DMS114 treated with DMSO at 0.1 percent for 48 hours (cell line): Measurements from ENCODE around the gene BGLAP.

Source experiments
- DNase-seq: peaks from one replicate; lab custom pipeline; 2025; ENCODE audit not compliant: unreplicated experiment; lab: John Stamatoyannopoulos, UW

Gene BGLAP

DNA sequence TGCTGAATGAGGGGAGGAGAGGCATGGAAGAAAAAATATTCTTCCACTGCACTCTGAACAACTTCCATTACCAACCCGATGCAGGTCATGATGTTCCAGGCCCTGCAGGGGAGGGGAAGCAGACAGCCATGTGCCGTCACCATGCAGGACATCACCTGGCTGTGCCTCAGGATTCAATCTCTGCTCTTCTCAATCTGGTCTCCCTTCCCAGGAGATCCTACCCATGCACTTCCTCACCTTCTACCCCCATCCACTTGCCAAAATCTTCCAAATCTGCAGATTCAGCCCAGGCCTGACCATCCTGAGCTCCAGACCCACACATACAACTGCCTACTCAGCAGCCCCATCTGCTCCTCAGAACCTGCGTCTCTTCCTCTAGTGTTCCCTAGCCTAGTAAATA, 11.7 kb downstream of the BGLAP start:
- DNase-seq, result no peak

DNA sequence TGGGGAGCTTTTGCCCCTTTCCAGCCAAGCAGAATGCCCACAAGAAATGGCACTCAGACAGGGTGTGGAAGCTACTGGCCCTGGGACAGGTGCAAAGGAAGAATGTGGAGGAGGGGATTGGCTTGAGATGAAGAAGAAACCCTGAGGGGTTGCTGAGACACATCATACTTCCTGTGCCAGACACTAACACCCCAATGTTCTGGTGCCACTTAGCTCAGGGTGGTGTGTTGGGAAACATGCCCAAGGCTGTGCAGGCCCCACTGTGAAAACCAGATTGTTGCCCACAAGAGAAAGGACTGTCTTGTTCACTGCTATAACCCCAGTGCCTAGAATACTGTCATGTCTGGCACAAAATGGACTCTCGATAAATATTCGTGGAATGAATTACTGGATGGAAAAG, 15.7 kb downstream of the BGLAP start:
- no peak for DNase-seq

GRCh38 chr1:156258859-156259258, 16.9 kb downstream of the BGLAP start:
- no peak for DNase-seq

GRCh38 chr1:156259805-156260204, 17.8 kb downstream of the BGLAP start:
- DNase-seq, result no peak

- no peak for DNase-seq
Observed at GRCh38 chr1:156260896-156261295, 18.9 kb downstream of the BGLAP start.

DNA sequence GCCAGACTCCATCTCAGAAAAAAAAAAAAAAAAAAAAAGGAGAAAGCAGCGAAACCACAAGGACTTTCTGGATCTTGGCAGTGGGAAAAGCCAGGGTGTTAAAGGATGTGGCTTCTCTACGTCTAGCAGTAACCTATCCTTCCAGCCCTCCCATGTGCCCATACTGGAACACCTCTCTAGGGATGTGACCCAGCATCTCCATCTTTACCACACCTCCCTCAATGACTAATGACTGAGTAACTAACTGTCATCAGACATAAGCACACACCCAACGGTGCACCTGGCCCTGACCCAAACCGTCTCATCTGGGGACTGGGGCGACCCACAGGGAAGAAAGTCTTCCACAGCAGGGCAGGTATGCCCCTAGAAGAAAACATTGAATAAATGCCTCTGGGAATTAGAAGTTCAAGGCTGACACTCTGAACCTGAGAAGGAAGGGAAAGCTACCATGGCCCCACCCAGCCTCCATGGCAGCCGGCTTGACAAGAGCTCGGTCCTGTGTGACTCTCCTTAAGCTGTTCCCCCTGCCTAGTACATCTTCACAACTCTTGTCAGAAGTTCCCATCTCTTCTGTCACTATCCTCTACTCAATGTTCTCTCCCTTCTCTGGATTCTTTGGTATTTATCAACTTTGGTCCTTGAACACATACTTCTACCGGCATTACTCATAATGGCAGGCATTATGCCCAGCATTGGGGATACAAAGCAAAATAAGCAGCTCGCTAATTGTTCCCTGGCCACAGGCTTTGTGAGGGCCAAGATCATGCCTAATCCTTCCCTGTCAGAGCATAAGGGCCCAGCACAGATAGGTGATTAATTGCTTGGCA, 20.7 kb downstream of the BGLAP start:
- no peak for DNase-seq

- no peak for DNase-seq
Observed at GRCh38 chr1:156263288-156263655, 21.3 kb downstream of the BGLAP start.

DNA sequence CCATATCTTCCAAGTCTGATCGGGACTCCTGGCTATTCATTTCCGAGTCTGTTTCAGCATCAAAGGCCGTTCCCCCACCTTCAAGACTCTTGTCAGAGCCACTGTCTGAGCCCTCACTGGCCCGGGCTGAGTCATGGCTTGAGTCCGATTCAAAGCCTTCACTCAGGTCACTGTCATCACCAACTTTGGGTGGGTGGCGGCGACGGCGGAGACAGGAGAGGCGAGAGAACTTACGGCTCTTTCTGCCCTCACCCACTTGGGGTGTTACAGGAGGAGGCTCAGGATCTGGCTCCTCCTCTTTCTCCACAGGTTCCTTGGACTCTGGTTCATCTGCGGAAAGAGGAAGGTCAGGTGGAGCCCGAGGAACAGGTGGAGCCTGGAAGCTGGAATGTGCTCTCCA, 24.1 kb downstream of the BGLAP start:
- DNase-seq, result no peak

- DNase-seq, result no peak
Observed at GRCh38 chr1:156268336-156268735, 26.4 kb downstream of the BGLAP start.

- DNase-seq, result no peak
Observed at GRCh38 chr1:156270314-156270713, 28.3 kb downstream of the BGLAP start.

GRCh38 chr1:156276532-156276931, 34.5 kb downstream of the BGLAP start:
- no peak for DNase-seq

GRCh38 chr1:156276966-156277381, 35.0 kb downstream of the BGLAP start:
- DNase-seq, result no peak

- DNase-seq, result no peak
Observed at GRCh38 chr1:156279837-156280236, 37.9 kb downstream of the BGLAP start.

DNA sequence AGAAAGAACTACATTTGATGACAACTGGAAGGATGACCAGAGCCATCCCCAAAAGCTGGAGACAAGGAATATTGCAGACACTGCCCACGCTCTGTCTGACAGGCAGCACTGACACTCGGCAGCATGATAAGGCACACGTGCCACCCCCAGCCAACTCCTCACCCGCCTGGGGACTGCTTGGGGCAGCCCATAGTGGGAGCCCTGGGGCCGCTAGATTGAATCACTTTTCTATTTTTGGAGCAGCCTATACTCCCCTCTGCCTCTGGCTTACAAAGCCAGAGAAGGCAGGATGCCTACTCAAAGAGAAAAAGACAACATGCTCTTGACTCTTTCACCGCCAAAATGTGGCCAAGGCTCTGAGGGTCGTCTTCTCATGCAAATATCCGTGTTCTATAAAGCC, 39.3 kb downstream of the BGLAP start:
- DNase-seq, result no peak

- DNase-seq, result no peak
Observed at GRCh38 chr1:156281693-156282478, 39.9 kb downstream of the BGLAP start.

- peak; percentile 99 for DNase-seq
Observed at GRCh38 chr1:156282479-156283222, 40.7 kb downstream of the BGLAP start, which contains the start of gene SMG5. TSS of gene SMG5 (minus strand) at chr1:156282825. CDS start at chr1:156282680, 145 bp downstream.

DNA sequence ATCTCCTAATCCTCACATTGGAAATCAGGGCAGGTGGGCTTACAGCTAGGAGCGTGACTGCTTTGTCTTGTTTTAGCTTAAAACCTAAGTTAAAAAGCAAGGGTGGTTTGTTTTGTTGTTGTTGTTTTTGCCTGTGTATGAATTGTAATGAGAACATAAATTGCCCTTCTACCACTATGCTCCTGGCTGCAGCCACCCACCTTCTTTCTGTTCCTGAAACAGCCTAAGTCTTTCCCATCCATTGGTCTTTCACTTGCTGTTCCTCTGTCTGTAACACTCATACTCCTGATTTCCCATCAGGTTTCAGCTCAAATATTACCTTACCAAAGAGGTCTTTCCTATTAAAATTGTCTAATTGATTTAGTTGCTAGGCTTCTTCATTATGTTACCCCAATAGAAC, 41.5 kb downstream of the BGLAP start:
- no peak for DNase-seq

- DNase-seq, result no peak
Observed at GRCh38 chr1:156284112-156284511, 42.1 kb downstream of the BGLAP start, which contains the start of gene TMEM79. TSS of gene TMEM79 (plus strand) at chr1:156284325. CDS start at chr1:156285227, 902 bp downstream.

GRCh38 chr1:156284757-156285156, 42.8 kb downstream of the BGLAP start:
- DNase-seq, result no peak

- no peak for DNase-seq
Observed at GRCh38 chr1:156285437-156285836, 43.5 kb downstream of the BGLAP start.

GRCh38 chr1:156286061-156286460, 44.1 kb downstream of the BGLAP start:
- no peak for DNase-seq
